OCI-LY1 (cell line): Measurements from ENCODE around the gene PLXNA2.

ENCODE experiments used
- H2AFZ ChIP-seq: fragments of 200-600 bp; sonication (generic), shearing (Covaris generic); 2 replicates; pipeline ENCODE4 v1.6.0; 2014; ENCODE audit warnings: antibody characterized with exemption, mild to moderate bottlenecking, low read length
- H3F3A ChIP-seq: fragments of 200-600 bp; sonication (generic), shearing (Covaris generic); 2 replicates; pipeline ENCODE4 v1.6.0; 2014; ENCODE audit warnings: mild to moderate bottlenecking, antibody characterized with exemption, low read length, moderate library complexity; ENCODE audit not compliant: insufficient read depth
- H3K27ac ChIP-seq: fragments of 200-600 bp; sonication (generic); 2 replicates; pipeline ENCODE4 v1.5.1; 2014; ENCODE audit warnings: low read length, mixed run types, mild to moderate bottlenecking, low read depth; ENCODE audit not compliant: poor library complexity, severe bottlenecking
- H3K27me3 ChIP-seq: fragments of 200-600 bp; sonication (generic); 2 replicates; pipeline ENCODE4 v1.6.0; 2014; ENCODE audit warnings: antibody characterized with exemption, mild to moderate bottlenecking, low read length, moderate library complexity; ENCODE audit not compliant: insufficient read depth
- H3K36me3 ChIP-seq: fragments of 200-600 bp; sonication (generic); 2 replicates; pipeline ENCODE4 v1.6.1; 2014; ENCODE audit warnings: mild to moderate bottlenecking, antibody characterized with exemption, low read length, moderate library complexity, mixed read lengths; ENCODE audit not compliant: insufficient read depth
- H3K4me1 ChIP-seq: fragments of 200-600 bp; sonication (generic); 2 replicates; pipeline ENCODE4 v1.5.1; 2014; ENCODE audit warnings: mild to moderate bottlenecking, low read length, moderate library complexity; ENCODE audit not compliant: insufficient read depth, severe bottlenecking
- H3K4me2 ChIP-seq: fragments of 200-600 bp; sonication (generic), shearing (Covaris generic); 2 replicates; pipeline ENCODE4 v1.6.1; 2014; ENCODE audit warnings: low read length
- H3K4me3 ChIP-seq: fragments of 200-600 bp; sonication (generic); 2 replicates; pipeline ENCODE4 v1.5.1; 2014; ENCODE audit warnings: low read length, low read depth, mild to moderate bottlenecking, mixed read lengths; ENCODE audit not compliant: poor library complexity, severe bottlenecking
- H3K79me2 ChIP-seq: fragments of 200-600 bp; shearing (Covaris generic); 2 replicates; pipeline ENCODE4 v1.6.1; 2016; ENCODE audit warnings: mixed run types, low read length, mixed read lengths; ENCODE audit not compliant: insufficient read depth
- H3K9ac ChIP-seq: fragments of 200-600 bp; sonication (generic), shearing (Covaris generic); 2 replicates; pipeline ENCODE4 v1.6.1; 2014; ENCODE audit warnings: mild to moderate bottlenecking, low read length, mixed read lengths
- H3K9me2 ChIP-seq: fragments of 200-600 bp; sonication (generic), shearing (Covaris generic); 2 replicates; pipeline ENCODE4 v1.6.1; 2014; ENCODE audit warnings: low read depth, mild to moderate bottlenecking, low read length, mixed read lengths
- H3K9me3 ChIP-seq: fragments of 200-600 bp; shearing (Covaris generic); 2 replicates; pipeline ENCODE4 v1.6.1; 2014; ENCODE audit warnings: low read length, mixed read lengths
- H4K20me1 ChIP-seq: fragments of 200-600 bp; sonication (generic), shearing (Covaris generic); 2 replicates; pipeline ENCODE4 v1.6.0; 2016; ENCODE audit warnings: mild to moderate bottlenecking, low read length; ENCODE audit not compliant: insufficient read depth
- CTCF ChIP-seq: fragments of 200-600 bp; sonication (generic), shearing (Covaris generic); IDR thresholded peaks from 2 replicates; pipeline ENCODE4 v1.5.1; 2017; ENCODE audit warnings: mild to moderate bottlenecking, antibody characterized with exemption, low read length, moderate library complexity, mixed read lengths
- EZH2 ChIP-seq: fragments of 200-600 bp; sonication (generic), shearing (Covaris generic); IDR thresholded peaks from 2 replicates; pipeline ENCODE4 v1.8.0; 2017; ENCODE audit warnings: borderline replicate concordance, mixed run types, mild to moderate bottlenecking, antibody characterized with exemption, low read length, moderate library complexity, mixed read lengths

The PLXNA2 gene

GRCh38 chr1:208080396-208081286 lies 163.5 kb downstream of the PLXNA2 start:
- Histone ChIP-seq H3K79me2 (no peaks in the 10 kb centered on the region), H3K4me3 (no peak overlapping the region), H3F3A (no peaks in the 10 kb centered on the region), H3K9me3 (no peaks in the 10 kb centered on the region), H3K27me3 (no peaks in the 10 kb centered on the region), H4K20me1 (no peaks in the 10 kb centered on the region), H3K4me2 (no peak overlapping the region), H3K27ac (no peak overlapping the region), H3K36me3 (no peaks in the 10 kb centered on the region), H2AFZ (no peak overlapping the region), H3K9me2 (no peaks in the 10 kb centered on the region), H3K9ac (no peak overlapping the region), H3K4me1 (no peaks in the 10 kb centered on the region)
- TF ChIP-seq EZH2 (no peak), CTCF (no peak)

DNA sequence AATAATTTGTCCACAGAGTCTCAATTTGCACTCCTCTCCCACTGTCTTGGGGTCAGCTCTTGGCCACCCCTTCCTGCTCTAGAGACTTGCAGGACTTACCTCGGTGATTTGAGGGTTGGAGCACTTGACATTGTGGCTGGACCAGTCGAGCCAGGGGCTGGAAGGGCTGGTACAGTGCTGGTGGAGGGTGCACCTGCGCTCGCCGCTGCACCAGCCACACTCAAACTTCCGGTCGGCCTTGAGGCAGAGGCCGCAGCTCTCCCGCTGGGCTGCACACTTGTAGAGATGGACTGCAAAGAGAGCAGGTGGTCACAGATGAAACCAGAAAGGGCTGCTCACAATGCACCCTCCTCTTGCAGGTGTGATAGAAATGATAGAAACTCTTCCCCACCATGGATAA lies 165.0 kb downstream of the PLXNA2 start:
- TF ChIP-seq CTCF (no peak), EZH2 (no peak)
- no peaks in the 10 kb centered on the region for H3K9me2 ChIP-seq
- H3K79me2 ChIP-seq, result no peaks in the 10 kb centered on the region
- H4K20me1 ChIP-seq, result no peaks in the 10 kb centered on the region
- no peak overlapping the region for H3K4me3 ChIP-seq
- H3K27me3 ChIP-seq, result 0 out of 2 replicates have a peak, but pooled peaks cover 3% of the 10 kb centered on the region
- no peak overlapping the region for H3K27ac ChIP-seq
- H3K36me3 ChIP-seq, result no peaks in the 10 kb centered on the region
- no peak overlapping the region for H2AFZ ChIP-seq
- no peaks in the 10 kb centered on the region for H3F3A ChIP-seq
- no peak overlapping the region for H3K4me2 ChIP-seq
- no peak overlapping the region for H3K9ac ChIP-seq
- no peaks in the 10 kb centered on the region for H3K9me3 ChIP-seq
- no peaks in the 10 kb centered on the region for H3K4me1 ChIP-seq

DNA sequence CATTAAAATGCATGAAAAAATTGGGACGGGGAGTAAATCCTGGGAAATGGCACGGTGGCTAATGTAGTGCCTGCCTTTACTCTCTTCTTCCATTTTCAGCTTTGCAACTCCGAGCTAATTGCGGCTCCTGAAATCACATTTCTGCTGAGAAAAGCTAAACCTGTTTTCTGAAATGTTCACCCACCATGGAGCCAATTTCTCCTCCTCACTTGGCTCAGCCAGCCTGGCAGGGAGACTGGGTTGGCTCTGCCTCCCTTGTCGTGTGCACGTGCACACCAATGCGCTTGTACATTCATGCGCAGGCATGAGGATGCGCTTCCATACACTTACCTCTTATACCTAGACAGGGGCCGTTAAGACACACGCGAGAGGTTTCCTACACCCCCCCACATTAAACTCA lies 165.4 kb downstream of the PLXNA2 start:
- H4K20me1 ChIP-seq, result no peaks in the 10 kb centered on the region
- peaks cover 7% of the 10 kb centered on the region; the same call in 1 of the 2 replicates for H3K27me3 ChIP-seq
- TF ChIP-seq EZH2 (no peak), CTCF (no peak)
- no peak overlapping the region for H3K4me2 ChIP-seq
- H3K4me1 ChIP-seq, result no peaks in the 10 kb centered on the region
- H3K27ac ChIP-seq, result no peak overlapping the region
- H3K4me3 ChIP-seq, result no peak overlapping the region
- H3K9me3 ChIP-seq, result no peaks in the 10 kb centered on the region
- no peak overlapping the region for H2AFZ ChIP-seq
- H3F3A ChIP-seq, result no peaks in the 10 kb centered on the region
- no peak overlapping the region for H3K9ac ChIP-seq
- H3K36me3 ChIP-seq, result no peaks in the 10 kb centered on the region
- H3K9me2 ChIP-seq, result no peaks in the 10 kb centered on the region
- no peaks in the 10 kb centered on the region for H3K79me2 ChIP-seq
